Effector CD8-positive, alpha-beta T cell (primary cell): Measurements from ENCODE around the gene UST.
"Not testable (repeated sequence)": the region's sequence is repeated elsewhere in the genome, so short reads cannot be mapped to it uniquely, and the experiment has no call there.

Source experiments
- DNase-seq: peaks from one replicate; lab custom pipeline; 2025; lab: John Stamatoyannopoulos, UW

The UST gene

GRCh38 chr6:149035766-149036165 is 288.9 kb downstream of the UST start:
- DNase-seq = no peak

DNA sequence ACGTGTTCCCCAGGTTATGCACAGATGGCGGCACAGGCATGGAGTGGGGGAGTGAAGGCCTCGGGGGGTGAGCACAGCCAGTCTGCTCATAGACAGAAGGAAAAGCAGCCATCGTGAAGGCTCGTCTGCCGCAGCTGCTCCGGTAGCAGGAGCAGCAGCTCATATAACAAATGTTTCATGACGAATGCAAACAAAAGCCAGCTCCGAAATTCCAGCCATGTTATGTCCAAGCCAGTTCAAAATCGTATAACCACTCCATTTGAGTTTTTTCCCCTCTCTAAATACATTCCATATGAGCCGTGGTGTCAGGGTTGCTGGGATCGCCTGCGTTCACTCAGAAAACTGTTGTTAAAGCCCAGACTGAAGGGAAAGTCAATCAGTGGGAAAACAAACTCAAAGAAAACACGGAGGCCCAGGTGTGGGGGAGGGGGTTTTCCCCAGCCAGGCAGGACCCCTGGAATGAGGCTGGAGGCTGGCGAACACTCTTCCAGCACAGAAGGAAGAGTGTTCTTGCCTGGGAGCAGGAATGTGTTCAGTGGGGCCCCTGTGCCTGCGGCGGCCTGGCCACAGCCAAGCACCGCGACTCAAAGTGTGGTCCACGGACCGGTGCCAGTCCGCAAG is 290.3 kb downstream of the UST start:
- no peak for DNase-seq

- not testable (repeated sequence) for DNase-seq
Measured at GRCh38 chr6:149039025-149039424, 292.2 kb downstream of the UST start.

- DNase-seq = no peak
Measured at GRCh38 chr6:149041953-149042352, 295.1 kb downstream of the UST start.

- DNase-seq = no peak
Measured at GRCh38 chr6:149043476-149044130, 296.8 kb downstream of the UST start.

- DNase-seq = no peak
Measured at GRCh38 chr6:149044528-149044927, 297.7 kb downstream of the UST start.

DNA sequence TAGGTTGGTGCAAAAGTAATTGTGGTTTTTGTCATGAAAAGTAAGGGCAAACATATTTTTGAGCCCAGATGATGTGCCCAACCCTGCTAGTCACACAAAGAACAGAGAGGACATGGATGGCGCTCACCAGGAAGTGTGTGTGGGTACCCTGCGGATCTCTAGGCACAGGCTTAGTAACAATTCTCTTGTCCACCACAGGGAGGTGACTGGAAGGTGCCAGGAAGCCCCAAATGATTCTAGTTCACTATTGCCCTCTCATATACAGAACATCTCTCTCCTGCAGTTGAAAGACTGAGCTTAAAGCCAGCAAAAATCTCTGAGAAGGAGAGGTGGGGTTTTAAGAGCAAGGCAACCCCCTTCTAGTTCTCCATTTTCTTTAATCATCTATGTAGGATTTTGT is 298.6 kb downstream of the UST start:
- DNase-seq = no peak

- no peak for DNase-seq
Measured at GRCh38 chr6:149046164-149046821, 299.5 kb downstream of the UST start.

GRCh38 chr6:149046822-149047246 is 300.0 kb downstream of the UST start:
- DNase-seq = no peak

- no peak for DNase-seq
Measured at GRCh38 chr6:149049230-149049629, 302.4 kb downstream of the UST start.

DNA sequence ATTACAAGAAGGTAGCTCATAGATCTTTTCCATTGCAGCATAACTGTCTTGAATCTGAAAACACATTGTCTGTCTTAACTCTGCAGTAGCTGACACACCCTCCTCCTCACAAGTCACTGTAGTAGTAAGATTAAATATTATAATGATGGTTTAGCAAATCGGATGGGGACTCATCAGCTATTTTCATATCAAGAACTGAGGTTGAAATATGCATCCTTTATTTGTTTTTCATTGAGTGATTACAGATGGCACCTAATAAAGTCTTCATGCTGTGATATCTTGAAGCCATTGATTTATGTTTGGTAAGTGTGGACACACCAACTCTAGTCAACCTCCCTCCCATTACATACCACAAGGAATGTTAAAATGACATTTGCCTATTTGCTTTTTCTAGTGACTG is 303.3 kb downstream of the UST start:
- DNase-seq = no peak

DNA sequence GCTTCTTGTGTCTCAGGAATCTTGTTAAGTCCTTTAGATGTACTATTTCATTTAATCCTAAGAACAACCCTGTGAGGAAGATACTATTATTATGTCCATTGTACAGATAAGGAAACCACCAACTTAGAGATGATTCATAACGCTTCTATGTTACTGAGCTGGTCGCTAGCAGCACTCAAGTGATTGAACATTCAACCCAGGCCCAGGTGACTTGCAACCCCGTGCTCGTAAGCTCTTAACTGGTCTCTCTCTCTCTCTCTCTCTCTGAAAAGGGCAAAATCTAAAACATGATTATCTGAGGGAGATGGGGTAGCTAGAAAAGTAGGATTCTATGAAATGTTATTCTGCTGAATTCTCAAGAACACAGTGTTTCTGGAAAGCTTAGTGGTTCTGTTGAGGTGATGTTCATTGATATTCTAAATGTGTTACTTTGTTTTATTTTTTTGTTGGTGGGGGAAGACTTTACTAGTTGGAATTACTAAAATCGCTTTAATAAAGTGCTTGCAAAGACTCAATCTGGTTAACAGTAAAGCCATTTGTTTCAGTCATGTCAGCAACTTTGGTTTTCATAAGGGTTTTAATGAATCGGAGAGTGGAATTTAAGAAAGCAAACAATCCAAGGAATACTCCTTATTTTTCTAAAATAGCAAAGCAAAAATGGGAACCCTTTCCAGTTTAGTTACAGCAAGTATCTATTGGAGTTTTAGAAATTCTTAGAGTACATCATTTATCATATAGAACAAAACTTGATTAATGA is 305.7 kb downstream of the UST start:
- DNase-seq = no peak

DNA sequence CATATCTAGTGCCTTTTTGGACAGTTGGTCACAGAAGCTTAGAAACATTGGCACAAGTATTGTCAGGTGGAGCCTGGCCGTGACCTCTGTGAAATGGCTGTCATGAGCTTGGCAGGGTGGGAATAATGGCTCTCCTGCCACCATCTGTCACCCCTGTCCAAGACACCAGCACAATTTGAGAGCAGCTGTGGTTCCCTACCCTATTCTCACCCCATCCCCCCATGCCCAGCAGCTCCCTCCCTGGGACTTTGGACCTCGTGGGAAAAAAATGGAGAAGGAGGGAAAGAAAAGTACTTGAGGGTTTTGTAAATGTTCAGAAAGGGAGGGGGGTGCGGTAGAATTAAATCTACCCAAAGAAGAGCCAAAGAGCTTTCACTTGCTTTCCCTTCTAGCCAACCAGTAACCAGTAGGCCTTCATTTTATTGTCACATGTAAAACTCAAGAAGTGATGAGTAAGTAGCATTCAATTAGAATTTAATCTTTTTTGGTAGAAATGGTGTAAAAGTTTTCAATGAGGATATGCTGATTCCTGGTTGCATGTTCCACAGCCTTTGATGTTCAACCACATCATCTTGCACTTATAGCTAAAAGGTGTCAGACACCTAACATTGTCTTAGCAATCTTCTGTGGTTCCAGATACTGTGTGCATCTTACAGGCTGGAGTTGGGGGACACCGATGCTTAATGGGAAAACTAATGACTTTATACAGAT is 307.2 kb downstream of the UST start:
- no peak for DNase-seq

GRCh38 chr6:149054559-149055194 is 307.8 kb downstream of the UST start:
- no peak for DNase-seq

GRCh38 chr6:149055195-149055899 is 308.5 kb downstream of the UST start:
- no peak for DNase-seq

GRCh38 chr6:149056777-149057463 is 310.1 kb downstream of the UST start:
- DNase-seq = no peak

- no peak for DNase-seq
Measured at GRCh38 chr6:149057464-149057840, 310.6 kb downstream of the UST start.

DNA sequence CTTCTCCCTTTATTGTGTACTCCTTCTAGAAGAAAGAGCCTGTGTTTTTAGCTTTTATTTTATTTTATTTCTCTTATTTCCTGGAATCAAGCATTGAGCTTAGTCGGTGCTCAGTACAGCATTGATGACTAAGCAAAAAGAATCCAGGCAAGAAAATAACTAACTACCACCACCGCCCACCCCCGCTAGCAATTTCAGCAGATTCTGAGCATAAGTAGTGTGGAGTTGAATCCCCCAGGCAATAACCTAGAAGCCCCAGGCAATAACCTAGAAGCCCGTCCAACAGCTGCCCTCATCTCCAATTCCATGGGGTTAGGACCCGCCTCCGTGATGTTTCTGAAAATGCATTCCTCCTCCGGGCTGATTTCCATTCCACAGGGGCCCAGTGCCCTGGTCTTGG is 312.7 kb downstream of the UST start:
- no peak for DNase-seq

DNA sequence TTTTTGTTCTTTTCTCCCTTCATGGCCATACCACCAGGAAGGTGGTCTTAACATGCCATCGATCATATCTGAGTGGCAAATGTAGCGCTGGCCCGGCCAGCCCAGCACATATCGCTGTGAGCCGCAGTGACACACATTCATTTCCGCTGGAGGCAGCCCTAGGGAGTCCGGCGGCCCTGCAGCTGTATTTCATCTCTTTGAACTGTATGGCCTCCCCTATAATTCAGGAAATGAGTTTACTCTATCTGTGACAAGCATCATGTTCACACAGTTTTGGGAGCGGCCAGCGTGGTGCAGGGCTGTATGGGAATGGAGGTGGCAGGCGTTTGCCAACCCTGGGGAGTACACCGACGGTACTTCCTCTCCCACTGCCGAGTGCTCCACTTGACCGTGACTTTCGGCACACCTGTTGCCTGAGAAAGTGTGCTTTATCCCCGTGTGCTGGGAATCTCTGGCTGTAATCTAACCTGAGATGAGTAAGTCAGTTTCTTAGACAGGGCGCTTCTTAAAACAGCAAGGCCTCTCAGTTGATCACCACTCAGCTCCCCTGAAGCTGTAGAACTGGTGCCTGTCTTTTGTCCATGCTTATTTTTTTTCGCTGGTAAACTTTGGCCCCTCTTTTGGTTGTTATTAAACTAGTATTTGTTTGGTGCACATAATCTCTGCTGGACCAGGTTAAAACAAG is 313.6 kb downstream of the UST start:
- peak; percentile 6 for DNase-seq
